ENCODE data around the gene KCTD5.
"Not testable (repeated sequence)": the region's sequence is repeated elsewhere in the genome, so short reads cannot be mapped to it uniquely, and the experiment has no call there.

KCTD5 gene

GRCh38 chr16:2660014-2660662 lies 22.2 kb upstream of the KCTD5 start:
- not testable (repeated sequence) for H3K9me3 Mint-ChIP-seq; H3K27me3 Mint-ChIP-seq (ENCODE audit: low read depth, poor library complexity); H3K27ac Mint-ChIP-seq; DNase-seq; H3K4me3 Mint-ChIP-seq
- peaks cover 16% of the 10 kb centered on the region for H3K36me3 Mint-ChIP-seq (ENCODE audit: low read depth)
- peaks cover 56% of the 10 kb centered on the region for H3K4me1 Mint-ChIP-seq

GRCh38 chr16:2660755-2661373 lies 21.5 kb upstream of the KCTD5 start:
- H3K27ac Mint-ChIP-seq; DNase-seq; H3K9me3 Mint-ChIP-seq; H3K4me3 Mint-ChIP-seq; H3K27me3 Mint-ChIP-seq (ENCODE audit: low read depth, poor library complexity): not testable (repeated sequence)
- peak; percentile 49 for TF ChIP-seq CTCF (IDR thresholded peaks at IDR 0.05)
- peaks cover 16% of the 10 kb centered on the region for H3K36me3 Mint-ChIP-seq (ENCODE audit: low read depth)
- H3K4me1 Mint-ChIP-seq: peaks cover 59% of the 10 kb centered on the region

- peak; percentile 16 for DNase-seq
- peaks cover 4% of the 10 kb centered on the region for H3K27me3 Mint-ChIP-seq (ENCODE audit: low read depth, poor library complexity)
- H3K4me1 Mint-ChIP-seq: peaks cover 84% of the 10 kb centered on the region
- H3K27ac Mint-ChIP-seq: peak overlapping the region; percentile 89
- peaks cover 16% of the 10 kb centered on the region for H3K36me3 Mint-ChIP-seq (ENCODE audit: low read depth)
- no peak for TF ChIP-seq CTCF (IDR thresholded peaks at IDR 0.05)
- peaks cover 10% of the 10 kb centered on the region for H3K9me3 Mint-ChIP-seq
- H3K4me3 Mint-ChIP-seq: peak overlapping the region; percentile 62
These were observed 18.5 kb upstream of the KCTD5 start for GRCh38 chr16:2663553-2664546.

- H3K27ac Mint-ChIP-seq: peak overlapping the region; percentile 89
- H3K4me1 Mint-ChIP-seq: peaks cover 90% of the 10 kb centered on the region
- peaks cover 10% of the 10 kb centered on the region for H3K9me3 Mint-ChIP-seq
- peaks cover 16% of the 10 kb centered on the region for H3K36me3 Mint-ChIP-seq (ENCODE audit: low read depth)
- DNase-seq: no peak
- no peak for TF ChIP-seq CTCF (IDR thresholded peaks at IDR 0.05)
- peaks cover 4% of the 10 kb centered on the region for H3K27me3 Mint-ChIP-seq (ENCODE audit: low read depth, poor library complexity)
- H3K4me3 Mint-ChIP-seq: peak overlapping the region; percentile 62
These were observed 17.7 kb upstream of the KCTD5 start for GRCh38 chr16:2664574-2664982.

GRCh38 chr16:2666671-2667070 lies 15.7 kb upstream of the KCTD5 start:
- Mint-ChIP-seq H3K4me1 (peaks cover 90% of the 10 kb centered on the region), H3K4me3 (peak overlapping the region; percentile 41)
- not testable (repeated sequence) for H3K36me3 Mint-ChIP-seq (ENCODE audit: low read depth); H3K27me3 Mint-ChIP-seq (ENCODE audit: low read depth, poor library complexity); H3K27ac Mint-ChIP-seq; DNase-seq; H3K9me3 Mint-ChIP-seq

- not testable (repeated sequence) for H3K27ac Mint-ChIP-seq; H3K27me3 Mint-ChIP-seq (ENCODE audit: low read depth, poor library complexity); DNase-seq; H3K36me3 Mint-ChIP-seq (ENCODE audit: low read depth); H3K9me3 Mint-ChIP-seq
- peaks cover 72% of the 10 kb centered on the region for H3K4me1 Mint-ChIP-seq
- H3K4me3 Mint-ChIP-seq: peak overlapping the region; percentile 61
These were observed 12.7 kb upstream of the KCTD5 start for GRCh38 chr16:2669587-2669986.

- not testable (repeated sequence) for H3K9me3 Mint-ChIP-seq; H3K36me3 Mint-ChIP-seq (ENCODE audit: low read depth); H3K27me3 Mint-ChIP-seq (ENCODE audit: low read depth, poor library complexity)
- H3K27ac Mint-ChIP-seq: peak overlapping the region; percentile 51
- peak; percentile 66 for TF ChIP-seq CTCF (IDR thresholded peaks at IDR 0.05)
- DNase-seq: peak; percentile 79
- H3K4me3 Mint-ChIP-seq: peak overlapping the region; percentile 61
- peaks cover 68% of the 10 kb centered on the region for H3K4me1 Mint-ChIP-seq
These were observed 12.3 kb upstream of the KCTD5 start for GRCh38 chr16:2670017-2670416.

Measured in nephron progenitor cell (in vitro differentiated cells).